GM19395 (cell line): ENCODE results near the gene ITPRID1.

ENCODE experiments used
- ATAC-seq: cut with Tn5 transposase; IDR thresholded peaks from one replicate; pipeline ENCODE4 v1.9.1; 2021; ENCODE audit warnings: mild to moderate bottlenecking, moderate library complexity; ENCODE audit not compliant: unreplicated experiment

ITPRID1 gene

DNA sequence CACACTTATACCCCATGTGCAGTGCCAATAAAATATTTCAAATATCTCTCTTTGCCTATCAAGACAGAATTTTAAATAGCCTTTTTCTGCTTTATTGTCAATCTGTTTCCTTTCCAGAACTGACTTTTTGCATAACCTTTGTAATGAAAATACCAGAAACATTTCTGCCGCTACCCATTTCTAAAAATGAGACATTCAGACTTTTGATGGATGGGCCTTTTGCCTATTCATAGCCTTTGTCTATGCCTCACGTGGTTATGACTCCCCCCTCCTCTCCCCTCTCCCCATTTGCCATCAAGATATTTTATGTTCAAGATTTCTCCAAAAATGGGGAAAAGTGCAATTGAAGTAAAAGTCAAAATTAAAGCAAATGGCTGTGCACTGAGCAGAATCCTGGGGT is 179.0 kb downstream of the ITPRID1 start:
- no peak for ATAC-seq

DNA sequence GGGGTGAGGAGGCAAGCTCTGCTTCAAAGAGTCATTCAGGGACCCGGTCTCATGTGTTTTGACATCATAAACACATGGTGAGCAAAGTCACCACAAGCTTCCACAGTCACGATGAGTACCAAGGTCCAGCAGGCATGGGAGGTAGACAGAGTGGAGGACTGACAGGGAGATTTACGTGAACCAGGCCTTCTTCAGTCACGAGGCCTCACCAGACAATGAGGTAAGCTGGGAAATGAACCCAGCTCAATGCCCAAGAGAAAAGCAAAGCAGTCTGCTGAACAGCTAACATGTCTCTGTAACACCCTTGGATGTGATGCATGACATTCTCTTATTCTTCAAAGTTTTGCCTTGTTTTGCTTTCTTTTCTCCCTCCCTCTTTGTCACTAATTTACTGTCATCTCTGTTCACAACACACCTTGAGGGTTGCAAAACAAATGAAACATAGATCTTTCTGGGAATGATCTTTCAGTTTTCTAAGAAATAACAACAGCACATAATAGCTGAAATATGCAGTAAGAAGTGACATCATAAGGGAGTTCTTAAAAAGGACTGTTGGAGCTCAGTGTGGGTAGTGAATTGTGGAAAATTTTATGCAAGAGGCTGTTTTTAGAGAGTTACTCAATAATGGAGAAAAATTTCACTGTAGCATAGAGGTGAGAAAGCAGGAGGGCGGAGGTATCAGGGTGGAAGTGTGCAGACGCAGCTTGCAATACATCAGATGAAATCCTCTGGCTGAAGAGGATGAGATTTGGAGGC is 182.1 kb downstream of the ITPRID1 start:
- no peak for ATAC-seq

DNA sequence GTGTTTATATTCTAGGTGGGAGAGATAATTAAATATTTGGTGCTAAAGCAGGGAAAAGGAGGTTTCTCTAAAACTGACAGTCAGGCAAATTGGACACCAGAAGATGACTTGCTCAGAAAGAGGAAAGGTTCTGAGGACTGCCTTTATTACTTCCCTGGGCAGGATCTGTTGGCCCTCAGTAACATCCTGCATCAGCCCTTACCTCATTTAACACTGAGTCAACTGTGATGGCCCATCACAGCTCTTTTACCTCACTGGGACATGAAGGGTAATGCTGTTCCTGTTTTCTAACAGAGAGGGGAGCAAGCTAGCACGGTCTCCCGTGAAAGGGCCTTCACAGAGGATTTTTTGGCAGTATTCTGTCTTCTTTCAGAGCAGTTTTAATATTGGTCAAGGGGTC is 185.2 kb downstream of the ITPRID1 start:
- no peak for ATAC-seq

DNA sequence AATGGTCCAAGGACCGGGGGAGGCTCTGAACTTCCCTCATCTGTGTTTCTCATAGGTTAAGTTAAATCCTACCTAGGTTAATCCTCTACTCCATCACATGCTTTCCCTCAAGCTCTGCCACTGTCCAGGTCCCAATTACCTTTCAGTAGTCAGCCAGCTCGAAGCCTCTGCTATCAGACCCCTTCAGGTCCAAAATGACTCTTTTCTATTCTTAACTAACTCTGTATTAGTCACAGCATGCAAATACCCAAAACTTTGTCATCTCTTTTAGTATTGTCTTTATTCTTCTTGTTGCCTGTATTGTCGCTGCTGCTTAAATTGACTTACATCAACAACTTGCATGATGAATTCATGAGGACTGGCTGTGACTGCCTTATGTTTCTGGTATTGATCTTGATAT is 188.5 kb downstream of the ITPRID1 start:
- no peak for ATAC-seq

DNA sequence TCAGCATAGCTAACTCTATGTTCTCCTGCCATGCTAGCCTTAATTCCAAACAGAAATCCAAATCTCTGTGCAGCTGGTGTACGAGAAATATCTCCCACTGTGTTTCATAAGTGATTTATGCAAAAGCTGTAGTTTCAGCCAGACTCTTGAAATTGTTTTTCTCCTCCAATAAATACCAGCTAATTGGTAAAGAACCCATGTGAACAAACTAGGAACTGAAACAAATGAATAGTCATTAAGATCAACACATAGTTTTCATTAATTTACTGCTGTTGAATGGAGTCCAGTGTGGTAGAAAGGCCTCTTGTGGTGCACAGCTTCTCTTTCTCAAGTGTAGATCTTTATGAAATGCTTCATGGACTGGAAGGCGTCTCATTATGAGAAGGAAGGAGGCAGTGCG is 191.5 kb downstream of the ITPRID1 start:
- ATAC-seq = peak; percentile 60

DNA sequence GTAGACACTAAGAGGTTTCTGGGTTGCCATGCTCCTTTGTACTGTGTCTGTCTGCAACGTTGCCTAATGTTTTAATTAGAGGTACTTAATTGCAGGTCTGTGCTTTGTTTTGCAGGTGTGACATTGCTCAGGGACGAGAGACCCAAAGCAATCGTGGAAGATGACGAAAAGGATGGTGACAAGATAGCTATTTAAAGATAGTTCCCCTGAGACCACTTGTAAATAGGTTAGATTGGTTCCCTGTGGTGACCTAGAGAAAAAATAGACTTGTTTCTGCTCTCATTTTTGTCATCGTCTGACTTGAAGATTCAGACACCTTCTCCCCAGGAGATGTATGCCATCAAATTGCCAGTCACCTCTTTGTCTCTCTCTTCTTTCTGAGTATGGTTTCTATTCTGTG is 193.2 kb downstream of the ITPRID1 start:
- ATAC-seq = no peak
